PC-9 (cell line): ENCODE results near the gene SPG11. TPM values are rescaled to one million over a fixed set of nuclear protein-coding genes. Genes with fewer than 3 reads are reported as not detected.
A peak's percentile ranks its signal among the peaks of the same experiment; 100 is the strongest.
"Not testable (repeated sequence)": the region's sequence is repeated elsewhere in the genome, so short reads cannot be mapped to it uniquely, and the experiment has no call there.

Source experiments
- BruUV-seq: library from RNA; stranded (reverse); fragments of 400-500 nt; replicated peaks from 2 replicates; lab custom pipeline; 2021; lab: Mats Ljungman, UMichigan
- CTCF ChIA-PET: fragments of 300-600 bp; sonication (Branson Sonifier 250); formaldehyde crosslinking; loops from one replicate; lab custom pipeline; 2022; ENCODE audit warnings: antibody characterized with exemption; lab: Charles Lee
- POLR2A ChIA-PET: fragments of 300-600 bp; sonication (Branson Sonifier 250); formaldehyde crosslinking; loops from one replicate; lab custom pipeline; 2022; ENCODE audit warnings: antibody characterized with exemption; ENCODE audit not compliant: unreplicated experiment; lab: Charles Lee
- DNase-seq, 2 experiments: peaks; one replicate each; pipeline versions ENCODE4 v3.0.0 to v3.0.0-alpha.2; 2015 to 2022; ENCODE audit warnings: mixed read lengths in 1 of 2
- H2AFZ ChIP-seq: fragments of 200-600 bp; sonication (generic); 2 replicates; pipeline ENCODE4 v1.8.1; 2017; ENCODE audit warnings: antibody characterized with exemption
- H3F3A ChIP-seq: fragments of 200-600 bp; sonication (generic); 2 replicates; pipeline ENCODE4 v1.8.1; 2017; ENCODE audit warnings: antibody characterized with exemption, mild to moderate bottlenecking, low read depth; ENCODE audit not compliant: insufficient read depth
- H3K27ac ChIP-seq: fragments of 200-600 bp; sonication (generic); 2 replicates; pipeline ENCODE4 v1.6.1; 2016; ENCODE audit warnings: mixed run types
- H3K27me3 ChIP-seq: fragments of 200-600 bp; sonication (generic); 2 replicates; pipeline ENCODE4 v1.6.1; 2016; ENCODE audit warnings: low read depth, mixed run types; ENCODE audit not compliant: insufficient read depth
- H3K36me3 ChIP-seq: fragments of 200-600 bp; sonication (generic); 2 replicates; pipeline ENCODE4 v1.6.1; 2016; ENCODE audit warnings: low read depth, mixed run types
- H3K4me1 ChIP-seq: fragments of 200-600 bp; sonication (generic); replicated peaks from 2 replicates; pipeline ENCODE4 v1.6.1; 2016; ENCODE audit warnings: mixed run types; ENCODE audit not compliant: insufficient read depth
- H3K4me2 ChIP-seq: fragments of 200-600 bp; sonication (generic); 2 replicates; pipeline ENCODE4 v1.6.1; 2017; ENCODE audit warnings: mixed run types
- H3K4me3 ChIP-seq: fragments of 200-600 bp; sonication (generic); 2 replicates; pipeline ENCODE4 v1.6.1; 2016; ENCODE audit warnings: mixed run types
- H3K79me2 ChIP-seq: fragments of 200-600 bp; sonication (generic); 2 replicates; pipeline ENCODE4 v1.6.1; 2017; ENCODE audit warnings: low read depth, mixed run types
- H3K9me2 ChIP-seq: fragments of 200-600 bp; sonication (generic); 2 replicates; pipeline ENCODE4 v1.8.1; 2017; ENCODE audit warnings: mild to moderate bottlenecking; ENCODE audit not compliant: insufficient read depth
- H3K9me3 ChIP-seq: fragments of 200-600 bp; sonication (generic); 2 replicates; pipeline ENCODE4 v1.8.1; 2016; ENCODE audit warnings: low read depth; ENCODE audit not compliant: insufficient read depth
- H4K20me1 ChIP-seq: fragments of 200-600 bp; sonication (generic); 2 replicates; pipeline ENCODE4 v1.8.1; 2017; ENCODE audit not compliant: insufficient read depth
- CTCF ChIP-seq: fragments of 200-600 bp; sonication (generic); conservative IDR thresholded peaks from 2 replicates; pipeline ENCODE4 v1.6.1; 2017; ENCODE audit warnings: mixed run types, antibody characterized with exemption, mild to moderate bottlenecking, moderate library complexity
- EZH2 ChIP-seq: fragments of 200-600 bp; sonication (generic); IDR thresholded peaks from 2 replicates; pipeline ENCODE4 v1.8.0; 2017; ENCODE audit warnings: antibody characterized with exemption, low read depth
- intact Hi-C: fragments of 100-400 bp; cut with micrococcal nuclease; formaldehyde crosslinking; loops from one replicate; pipeline ENCODE4 v1.10.0; 2022; ENCODE audit not compliant: unreplicated experiment
- total RNA-seq: library from RNA; stranded (reverse); gene quantifications from 2 replicates; pipeline ENCODE4 v1.2.3, GENCODE V29; 2021

SPG11 gene
- total RNA-seq, 1 experiment from 2014 or later: 64.2 TPM

- no TSS peak for BruUV-seq
- H3K27ac ChIP-seq: peak overlapping the region; percentile 16; the same call in 1 of the 2 replicates
- peaks cover 23% of the 10 kb centered on the region; the same call in 1 of the 2 replicates for H3K4me1 ChIP-seq
- DNase-seq: no peak
- H2AFZ ChIP-seq: no peak overlapping the region
- intact Hi-C loops: no loop called here
- no peaks in the 10 kb centered on the region for H3K9me3 ChIP-seq
- ChIA-PET POLR2A (interaction anchor here (0.6 kb wide), 3 partner anchors 68 to 721 kb away, joined by 3 read pairs; no protein-coding TSS in a partner anchor), CTCF (interaction anchor here (0.6 to 1.3 kb wide), 3 partner anchors 9 to 398 kb away, joined by 3 to 4 read pairs (median 3); no protein-coding TSS in a partner anchor)
- H3K27me3 ChIP-seq: no peaks in the 10 kb centered on the region
- H4K20me1 ChIP-seq: peaks cover 66% of the 10 kb centered on the region
- 0 out of 2 replicates have a peak overlapping the region, but pooled peaks have one; percentile 4 for H3K4me2 ChIP-seq
- H3K9me2 ChIP-seq: no peaks in the 10 kb centered on the region
- TF ChIP-seq CTCF: no peak; the same call in 1 of the 2 replicates
- no peak for TF ChIP-seq EZH2
- H3F3A ChIP-seq: peaks cover 31% of the 10 kb centered on the region; the same call in 1 of the 2 replicates
- peaks cover 91% of the 10 kb centered on the region for H3K79me2 ChIP-seq
- H3K36me3 ChIP-seq: no peaks in the 10 kb centered on the region; the same call in none of the 2 replicates
- no peak overlapping the region for H3K4me3 ChIP-seq
These were observed 117.3 kb downstream of the SPG11 start for GRCh38 chr15:44545913-44546802.

- Histone ChIP-seq H4K20me1 (peaks cover 60% of the 10 kb centered on the region), H3K79me2 (peaks cover 92% of the 10 kb centered on the region), H3K4me1 (peaks cover 30% of the 10 kb centered on the region), H3F3A (peaks cover 22% of the 10 kb centered on the region; the same call in 1 of the 2 replicates)
- H3K27ac ChIP-seq, H3K27me3 ChIP-seq, H3K36me3 ChIP-seq, H3K4me3 ChIP-seq, H2AFZ ChIP-seq, H3K9me3 ChIP-seq, H3K4me2 ChIP-seq, DNase-seq, H3K9me2 ChIP-seq, BruUV-seq, intact Hi-C loops: not testable (repeated sequence)
- POLR2A ChIA-PET: interaction anchor here (0.6 to 0.7 kb wide), 2 partner anchors 8 to 163 kb away, joined by 5 to 18 read pairs; partner anchors contain the start of gene EIF3J
- CTCF ChIA-PET: interaction anchor here (0.6 kb wide), 1 partner anchor 198 kb away, joined by 5 read pairs; no protein-coding TSS in a partner anchor
These were observed 118.7 kb downstream of the SPG11 start for GRCh38 chr15:44544745-44545144.

- Histone ChIP-seq H3K27me3 (no peaks in the 10 kb centered on the region), H3K27ac (no peak overlapping the region), H2AFZ (no peak overlapping the region), H3K4me3 (no peak overlapping the region), H3K9me3 (no peaks in the 10 kb centered on the region), H3F3A (peaks cover 21% of the 10 kb centered on the region; the same call in 1 of the 2 replicates), H3K9me2 (no peaks in the 10 kb centered on the region), H3K4me2 (peak overlapping the region; percentile 36; the same call in 1 of the 2 replicates), H3K36me3 (peaks cover 6% of the 10 kb centered on the region), H3K79me2 (peaks cover 96% of the 10 kb centered on the region), H3K4me1 (peaks cover 35% of the 10 kb centered on the region), H4K20me1 (peaks cover 64% of the 10 kb centered on the region)
- TF ChIP-seq CTCF (no peak), EZH2 (no peak)
- no TSS peak for BruUV-seq
- intact Hi-C loops: no loop called here
- POLR2A ChIA-PET: no interaction called here
- no peak for DNase-seq
- CTCF ChIA-PET: interaction anchor here (0.6 kb wide), 1 partner anchor 37 kb away, joined by 3 read pairs; no protein-coding TSS in a partner anchor
These were observed 120.9 kb downstream of the SPG11 start for GRCh38 chr15:44542596-44542995.
